ENCODE results near the gene TRPV3. TPM values are rescaled to one million over a fixed set of nuclear protein-coding genes. Genes with fewer than 3 reads are reported as not detected.

TRPV3 gene
- total RNA-seq, 1 experiment from 2014 or later: 4.4 TPM

DNA sequence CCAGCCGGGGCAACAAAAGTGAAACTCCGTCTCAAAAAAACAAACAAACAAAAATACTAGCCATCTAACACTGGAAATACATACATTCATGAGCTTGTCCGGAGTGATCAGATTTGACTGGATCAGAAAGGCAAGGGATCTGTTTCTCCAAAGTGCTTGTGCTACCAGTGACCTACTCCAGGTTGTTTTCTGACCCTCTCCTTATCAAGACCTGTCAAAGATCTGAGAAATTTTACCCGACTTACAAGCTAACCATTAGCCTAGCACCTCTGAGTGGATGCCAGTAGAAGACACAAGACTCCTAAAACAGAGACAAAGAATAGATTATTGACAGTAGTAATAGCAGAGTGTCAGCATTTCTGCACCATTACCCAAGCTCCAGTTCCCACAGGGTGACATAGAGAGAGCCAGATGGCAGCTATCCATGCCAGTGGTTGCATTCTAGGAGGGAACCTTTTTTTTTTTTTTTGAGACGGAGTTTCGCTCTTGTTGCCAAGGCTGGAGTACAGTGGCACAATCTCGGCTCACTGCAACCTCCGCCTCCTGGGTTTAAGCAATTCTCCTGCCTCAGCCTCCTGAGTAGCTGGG, 72.0 kb downstream of the TRPV3 start:
- H3K4me3 Mint-ChIP-seq (ENCODE audit: unreplicated experiment): no peak overlapping the region
- intact Hi-C loops (cut with micrococcal nuclease): no loop called here
- H3K36me3 Mint-ChIP-seq (ENCODE audit: insufficient read depth, unreplicated experiment): peaks cover 6% of the 10 kb centered on the region
- no peaks in the 10 kb centered on the region for H3K4me1 Mint-ChIP-seq (ENCODE audit: insufficient read depth, unreplicated experiment)
- CTCF ChIA-PET: no interaction called here
- no TSS peak for BruUV-seq (replicated peaks)
- TF ChIP-seq, protein P1, sequence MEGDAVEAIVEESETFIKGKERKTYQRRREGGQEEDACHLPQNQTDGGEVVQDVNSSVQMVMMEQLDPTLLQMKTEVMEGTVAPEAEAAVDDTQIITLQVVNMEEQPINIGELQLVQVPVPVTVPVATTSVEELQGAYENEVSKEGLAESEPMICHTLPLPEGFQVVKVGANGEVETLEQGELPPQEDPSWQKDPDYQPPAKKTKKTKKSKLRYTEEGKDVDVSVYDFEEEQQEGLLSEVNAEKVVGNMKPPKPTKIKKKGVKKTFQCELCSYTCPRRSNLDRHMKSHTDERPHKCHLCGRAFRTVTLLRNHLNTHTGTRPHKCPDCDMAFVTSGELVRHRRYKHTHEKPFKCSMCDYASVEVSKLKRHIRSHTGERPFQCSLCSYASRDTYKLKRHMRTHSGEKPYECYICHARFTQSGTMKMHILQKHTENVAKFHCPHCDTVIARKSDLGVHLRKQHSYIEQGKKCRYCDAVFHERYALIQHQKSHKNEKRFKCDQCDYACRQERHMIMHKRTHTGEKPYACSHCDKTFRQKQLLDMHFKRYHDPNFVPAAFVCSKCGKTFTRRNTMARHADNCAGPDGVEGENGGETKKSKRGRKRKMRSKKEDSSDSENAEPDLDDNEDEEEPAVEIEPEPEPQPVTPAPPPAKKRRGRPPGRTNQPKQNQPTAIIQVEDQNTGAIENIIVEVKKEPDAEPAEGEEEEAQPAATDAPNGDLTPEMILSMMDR (IDR thresholded peaks at IDR 0.05; ENCODE audit: unreplicated experiment): no peak
- no peak for DNase-seq (ENCODE audit: unreplicated experiment)
- POLR2A ChIA-PET: no interaction called here
- H3K27me3 Mint-ChIP-seq (ENCODE audit: insufficient read depth, unreplicated experiment): peaks cover 67% of the 10 kb centered on the region
- H3K9me3 Mint-ChIP-seq (ENCODE audit: unreplicated experiment): no peaks in the 10 kb centered on the region
- no peak overlapping the region for H3K27ac Mint-ChIP-seq (ENCODE audit: low read depth, unreplicated experiment)

DNA sequence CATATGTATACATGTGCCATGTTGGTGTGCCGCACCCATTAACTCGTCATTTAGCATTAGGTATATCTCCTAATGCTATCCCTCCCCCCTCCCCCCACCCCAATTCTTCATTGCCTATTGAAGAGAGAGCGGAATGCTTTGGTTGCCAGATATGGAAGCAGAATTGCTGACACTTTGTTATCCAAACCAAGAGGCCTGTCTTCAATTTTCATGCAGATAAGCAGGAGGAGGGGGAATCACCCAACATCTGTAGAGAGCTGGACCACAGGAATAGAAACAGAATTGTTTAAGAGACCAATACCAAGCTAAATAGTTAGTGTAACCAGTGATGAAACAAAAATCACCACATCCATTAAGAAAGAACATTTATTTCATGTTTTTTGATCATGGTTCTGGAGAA, 74.8 kb downstream of the TRPV3 start:
- CTCF ChIA-PET: no interaction called here
- H3K27me3 Mint-ChIP-seq (ENCODE audit: insufficient read depth, unreplicated experiment): peaks cover 54% of the 10 kb centered on the region
- H3K36me3 Mint-ChIP-seq (ENCODE audit: insufficient read depth, unreplicated experiment): peaks cover 6% of the 10 kb centered on the region
- intact Hi-C loops (cut with micrococcal nuclease): no loop called here
- no TSS peak for BruUV-seq (replicated peaks)
- no peaks in the 10 kb centered on the region for H3K9me3 Mint-ChIP-seq (ENCODE audit: unreplicated experiment)
- H3K4me3 Mint-ChIP-seq (ENCODE audit: unreplicated experiment): no peak overlapping the region
- no peak for DNase-seq (ENCODE audit: unreplicated experiment)
- no peaks in the 10 kb centered on the region for H3K4me1 Mint-ChIP-seq (ENCODE audit: insufficient read depth, unreplicated experiment)
- POLR2A ChIA-PET: no interaction called here
- H3K27ac Mint-ChIP-seq (ENCODE audit: low read depth, unreplicated experiment): no peak overlapping the region
- TF ChIP-seq, protein P1 (IDR thresholded peaks at IDR 0.05; ENCODE audit: unreplicated experiment): no peak

DNA sequence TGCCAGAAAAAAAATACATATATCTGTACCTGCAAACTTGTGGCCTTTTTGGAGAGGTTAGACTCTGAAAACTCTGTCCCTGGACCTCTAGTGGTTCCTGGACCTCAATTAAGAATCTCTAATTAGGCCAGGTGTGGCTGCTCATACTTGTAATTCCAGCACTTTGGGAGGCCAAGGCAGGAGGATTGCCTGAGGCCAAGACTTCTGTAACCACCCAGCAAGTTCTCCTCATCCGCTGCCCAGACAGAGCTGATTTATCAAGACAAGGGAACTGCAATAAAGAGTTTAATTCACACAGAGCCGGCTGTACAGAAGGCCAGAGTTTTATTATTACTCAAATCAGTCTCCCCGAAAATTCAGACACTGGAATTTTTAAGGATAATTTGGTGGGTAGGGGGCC, 77.6 kb downstream of the TRPV3 start:
- CTCF ChIA-PET: no interaction called here
- BruUV-seq (replicated peaks): no TSS peak
- H3K4me1 Mint-ChIP-seq (ENCODE audit: insufficient read depth, unreplicated experiment): peaks cover 14% of the 10 kb centered on the region
- no peak overlapping the region for H3K27ac Mint-ChIP-seq (ENCODE audit: low read depth, unreplicated experiment)
- H3K4me3 Mint-ChIP-seq (ENCODE audit: unreplicated experiment): no peak overlapping the region
- POLR2A ChIA-PET: no interaction called here
- H3K36me3 Mint-ChIP-seq (ENCODE audit: insufficient read depth, unreplicated experiment): peaks cover under 1% of the 10 kb centered on the region
- intact Hi-C loops (cut with micrococcal nuclease): no loop called here
- TF ChIP-seq, protein P1 (IDR thresholded peaks at IDR 0.05; ENCODE audit: unreplicated experiment): no peak
- DNase-seq (ENCODE audit: unreplicated experiment): no peak
- no peaks in the 10 kb centered on the region for H3K9me3 Mint-ChIP-seq (ENCODE audit: unreplicated experiment)
- peaks cover 25% of the 10 kb centered on the region for H3K27me3 Mint-ChIP-seq (ENCODE audit: insufficient read depth, unreplicated experiment)

DNA sequence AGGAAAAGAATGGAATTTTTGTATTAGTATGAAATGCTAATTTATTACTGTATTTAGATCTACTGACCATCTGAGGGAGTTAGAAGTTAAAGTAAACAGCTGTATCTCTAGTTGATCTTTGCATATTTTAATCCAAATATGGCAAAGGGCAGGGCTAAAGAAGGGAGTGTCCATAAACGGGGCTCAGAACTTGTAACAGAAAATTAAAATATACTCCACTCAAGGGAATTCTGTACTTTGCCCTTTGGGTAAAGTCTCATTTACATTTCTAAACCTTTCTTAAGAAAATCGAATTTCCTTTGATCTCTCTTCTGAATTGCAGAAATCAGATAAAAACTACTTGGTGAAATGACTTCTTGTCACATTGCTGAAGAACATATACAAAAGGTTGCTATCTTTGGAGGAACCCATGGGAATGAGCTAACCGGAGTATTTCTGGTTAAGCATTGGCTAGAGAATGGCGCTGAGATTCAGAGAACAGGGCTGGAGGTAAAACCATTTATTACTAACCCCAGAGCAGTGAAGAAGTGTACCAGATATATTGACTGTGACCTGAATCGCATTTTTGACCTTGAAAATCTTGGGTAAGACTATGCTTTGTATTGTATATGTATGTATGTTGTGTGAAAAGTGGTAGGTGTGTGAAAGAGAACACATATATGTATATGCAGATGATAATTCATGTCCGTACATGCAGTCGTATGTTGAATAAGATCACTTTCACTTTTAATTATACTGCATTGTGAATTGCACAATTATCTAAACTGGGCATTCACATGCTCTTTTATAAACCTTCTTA, 81.6 kb downstream of the TRPV3 start, which contains the start of gene ASPA:
ASPA (plus strand) TSS at position 186 of the 799 bp plus-strand sequence; CDS start at position 349, 163 bp downstream.
- no peaks in the 10 kb centered on the region for H3K9me3 Mint-ChIP-seq (ENCODE audit: unreplicated experiment)
- DNase-seq (ENCODE audit: unreplicated experiment): peak; percentile 18
- CTCF ChIA-PET: interaction anchor here (1.0 to 2.1 kb wide), 4 partner anchors 160 to 427 kb away, joined by 3 to 15 read pairs (median 3); partner anchors contain the start of gene CTNS
- POLR2A ChIA-PET: interaction anchor here (1.0 to 1.8 kb wide), 5 partner anchors 13 to 427 kb away, joined by 3 to 8 read pairs (median 4); partner anchors contain the start of gene TRPV3
- no peaks in the 10 kb centered on the region for H3K36me3 Mint-ChIP-seq (ENCODE audit: insufficient read depth, unreplicated experiment)
- H3K27me3 Mint-ChIP-seq (ENCODE audit: insufficient read depth, unreplicated experiment): peaks cover 11% of the 10 kb centered on the region
- BruUV-seq (replicated peaks): no TSS peak
- H3K4me3 Mint-ChIP-seq (ENCODE audit: unreplicated experiment): peak within 1 kb of the TSS; percentile 71
- intact Hi-C loops (cut with micrococcal nuclease): loop anchor here (2.0 kb wide), 1 partner anchor 161 kb away; the partner anchor contains the start of genes CTNS and SHPK
- TF ChIP-seq, protein P1 (IDR thresholded peaks at IDR 0.05; ENCODE audit: unreplicated experiment): no peak
- peak within 1 kb of the TSS; percentile 43 for H3K27ac Mint-ChIP-seq (ENCODE audit: low read depth, unreplicated experiment)
- peaks cover 14% of the 10 kb centered on the region for H3K4me1 Mint-ChIP-seq (ENCODE audit: insufficient read depth, unreplicated experiment)
